ENCODE data around the gene ASPN.

The ASPN gene

DNA sequence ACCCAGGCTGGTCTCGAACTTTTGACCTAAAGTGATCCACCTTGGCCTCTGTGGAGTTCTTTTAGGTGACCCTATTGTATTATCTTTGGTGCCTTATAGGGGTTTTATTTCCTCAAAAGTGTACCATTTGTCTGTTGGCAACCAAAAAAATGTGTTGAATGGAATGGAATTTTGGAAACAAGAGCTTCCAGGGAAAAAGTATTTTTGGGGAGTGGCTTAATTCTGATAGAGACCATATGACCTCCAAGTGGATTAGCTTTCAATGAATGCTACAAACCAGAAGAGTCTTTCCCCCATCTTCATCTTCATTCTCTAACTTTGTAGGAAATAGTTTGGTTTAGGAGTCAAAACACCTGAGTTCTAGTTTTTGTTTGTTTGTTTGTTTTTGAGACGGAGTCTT, 74.5 kb downstream of the ASPN start:
- no peak for DNase-seq

DNA sequence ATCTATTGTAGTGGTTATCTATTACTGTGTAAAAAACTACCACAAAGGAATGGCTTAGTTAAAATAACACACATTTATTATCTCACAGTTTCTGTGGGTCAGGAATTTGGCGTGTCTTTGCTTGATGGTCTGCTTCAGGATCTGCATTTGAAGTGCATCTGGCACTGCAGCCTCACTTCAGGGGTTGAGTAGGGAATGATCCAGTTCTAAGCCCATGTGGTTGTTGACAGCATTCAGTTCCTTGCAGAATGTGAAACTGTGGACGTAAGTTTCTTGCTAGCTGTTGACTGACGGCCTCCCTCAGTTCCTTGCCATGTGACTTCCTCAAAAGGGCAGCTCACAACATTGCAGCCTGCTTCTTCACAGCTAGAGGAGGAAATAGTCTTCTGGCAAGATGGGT, 75.8 kb downstream of the ASPN start:
- no peak for DNase-seq

All from NCI-H187 treated with DMSO at 0.1 percent for 48 hours (cell line).